Measurements from ENCODE around the gene C10orf95.
A peak's percentile ranks its signal among the peaks of the same experiment; 100 is the strongest.

DNA sequence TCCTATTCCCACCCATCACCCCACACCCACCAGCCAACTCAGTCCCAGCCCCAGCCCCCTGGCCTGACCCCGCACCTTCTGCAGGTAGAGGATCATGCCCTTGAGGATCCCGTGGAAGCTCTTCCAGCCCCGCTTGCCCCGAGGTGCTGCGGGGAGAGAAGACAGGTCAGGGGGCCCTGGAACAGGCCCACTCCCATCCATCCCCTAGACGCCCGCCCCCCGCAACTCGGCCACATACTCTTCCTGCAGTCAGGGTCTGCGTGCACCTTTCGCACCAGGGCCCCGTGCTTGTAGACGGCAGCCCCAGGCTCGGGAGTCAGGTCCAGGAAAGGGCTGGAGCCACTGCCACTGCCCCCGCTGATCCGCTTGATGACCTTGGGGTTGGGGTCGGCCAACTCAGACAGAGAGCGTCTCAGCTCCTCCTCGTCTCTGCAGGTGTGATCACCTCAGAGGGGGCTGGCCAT, 46.2 kb downstream of the C10orf95 start:
- TF ChIP-seq SIN3A (IDR thresholded peaks at IDR 0.05; ENCODE audit: low read depth, low read length) (no peak), CBX5 (IDR thresholded peaks at IDR 0.05; ENCODE audit: low read depth) (no peak), SREBF1 (IDR thresholded peaks at IDR 0.05; ENCODE audit: low read length) (no peak), SMC3 (IDR thresholded peaks at IDR 0.05; ENCODE audit: borderline replicate concordance, low read length) (no peak), JUNB (IDR thresholded peaks at IDR 0.05) (no peak), TARDBP (IDR thresholded peaks at IDR 0.05; ENCODE audit: borderline replicate concordance) (no peak), GABPA (IDR thresholded peaks at IDR 0.05; ENCODE audit: low read depth) (no peak), POLR2A (IDR thresholded peaks at IDR 0.05; ENCODE audit: low read depth, low read length) (peak; percentile 76)
- TF ChIP-seq, protein P1, sequence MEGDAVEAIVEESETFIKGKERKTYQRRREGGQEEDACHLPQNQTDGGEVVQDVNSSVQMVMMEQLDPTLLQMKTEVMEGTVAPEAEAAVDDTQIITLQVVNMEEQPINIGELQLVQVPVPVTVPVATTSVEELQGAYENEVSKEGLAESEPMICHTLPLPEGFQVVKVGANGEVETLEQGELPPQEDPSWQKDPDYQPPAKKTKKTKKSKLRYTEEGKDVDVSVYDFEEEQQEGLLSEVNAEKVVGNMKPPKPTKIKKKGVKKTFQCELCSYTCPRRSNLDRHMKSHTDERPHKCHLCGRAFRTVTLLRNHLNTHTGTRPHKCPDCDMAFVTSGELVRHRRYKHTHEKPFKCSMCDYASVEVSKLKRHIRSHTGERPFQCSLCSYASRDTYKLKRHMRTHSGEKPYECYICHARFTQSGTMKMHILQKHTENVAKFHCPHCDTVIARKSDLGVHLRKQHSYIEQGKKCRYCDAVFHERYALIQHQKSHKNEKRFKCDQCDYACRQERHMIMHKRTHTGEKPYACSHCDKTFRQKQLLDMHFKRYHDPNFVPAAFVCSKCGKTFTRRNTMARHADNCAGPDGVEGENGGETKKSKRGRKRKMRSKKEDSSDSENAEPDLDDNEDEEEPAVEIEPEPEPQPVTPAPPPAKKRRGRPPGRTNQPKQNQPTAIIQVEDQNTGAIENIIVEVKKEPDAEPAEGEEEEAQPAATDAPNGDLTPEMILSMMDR (IDR thresholded peaks at IDR 0.05 in 2 of 3, conservative IDR thresholded peaks at IDR 0.05 in 1 of 3; ENCODE audit: control insufficient read depth in 2 of 3, extremely low read depth in 1 of 3, insufficient read depth in 1 of 3, low read depth in 3 of 3, low read length in 3 of 3), result no peak
